GM18861 (cell line): ENCODE results near the gene TNNI3K.
A peak's percentile ranks its signal among the peaks of the same experiment; 100 is the strongest.
"Not testable (repeated sequence)": the region's sequence is repeated elsewhere in the genome, so short reads cannot be mapped to it uniquely, and the experiment has no call there.

Source experiments
- ATAC-seq: cut with Tn5 transposase; IDR thresholded peaks from one replicate; pipeline ENCODE4 v1.9.1; 2021; ENCODE audit not compliant: unreplicated experiment

TNNI3K gene, protein sequence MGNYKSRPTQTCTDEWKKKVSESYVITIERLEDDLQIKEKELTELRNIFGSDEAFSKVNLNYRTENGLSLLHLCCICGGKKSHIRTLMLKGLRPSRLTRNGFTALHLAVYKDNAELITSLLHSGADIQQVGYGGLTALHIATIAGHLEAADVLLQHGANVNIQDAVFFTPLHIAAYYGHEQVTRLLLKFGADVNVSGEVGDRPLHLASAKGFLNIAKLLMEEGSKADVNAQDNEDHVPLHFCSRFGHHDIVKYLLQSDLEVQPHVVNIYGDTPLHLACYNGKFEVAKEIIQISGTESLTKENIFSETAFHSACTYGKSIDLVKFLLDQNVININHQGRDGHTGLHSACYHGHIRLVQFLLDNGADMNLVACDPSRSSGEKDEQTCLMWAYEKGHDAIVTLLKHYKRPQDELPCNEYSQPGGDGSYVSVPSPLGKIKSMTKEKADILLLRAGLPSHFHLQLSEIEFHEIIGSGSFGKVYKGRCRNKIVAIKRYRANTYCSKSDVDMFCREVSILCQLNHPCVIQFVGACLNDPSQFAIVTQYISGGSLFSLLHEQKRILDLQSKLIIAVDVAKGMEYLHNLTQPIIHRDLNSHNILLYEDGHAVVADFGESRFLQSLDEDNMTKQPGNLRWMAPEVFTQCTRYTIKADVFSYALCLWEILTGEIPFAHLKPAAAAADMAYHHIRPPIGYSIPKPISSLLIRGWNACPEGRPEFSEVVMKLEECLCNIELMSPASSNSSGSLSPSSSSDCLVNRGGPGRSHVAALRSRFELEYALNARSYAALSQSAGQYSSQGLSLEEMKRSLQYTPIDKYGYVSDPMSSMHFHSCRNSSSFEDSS

DNA sequence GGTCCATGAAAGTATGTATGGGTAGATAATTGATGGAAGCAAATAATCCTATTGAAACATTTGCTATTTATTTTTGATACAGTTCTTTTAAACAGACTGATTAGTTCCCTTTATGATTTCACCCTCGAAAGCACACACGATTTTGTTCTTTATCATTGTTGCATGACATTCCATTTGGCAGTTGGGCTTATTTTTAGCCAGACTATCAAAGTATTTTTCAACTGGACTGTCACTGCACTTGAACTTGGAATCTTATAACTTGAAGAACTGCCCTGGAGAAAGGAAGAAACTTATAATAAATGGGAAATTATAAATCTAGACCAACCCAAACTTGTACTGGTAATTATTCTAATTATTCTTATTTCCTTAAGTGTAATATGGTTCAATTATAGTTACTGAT is at the start of gene TNNI3K:
Gene TNNI3K (plus strand): TSS at position 235 of the 400 bp plus-strand sequence. CDS start 65 bp downstream, at position 300.
- no peak for ATAC-seq

DNA sequence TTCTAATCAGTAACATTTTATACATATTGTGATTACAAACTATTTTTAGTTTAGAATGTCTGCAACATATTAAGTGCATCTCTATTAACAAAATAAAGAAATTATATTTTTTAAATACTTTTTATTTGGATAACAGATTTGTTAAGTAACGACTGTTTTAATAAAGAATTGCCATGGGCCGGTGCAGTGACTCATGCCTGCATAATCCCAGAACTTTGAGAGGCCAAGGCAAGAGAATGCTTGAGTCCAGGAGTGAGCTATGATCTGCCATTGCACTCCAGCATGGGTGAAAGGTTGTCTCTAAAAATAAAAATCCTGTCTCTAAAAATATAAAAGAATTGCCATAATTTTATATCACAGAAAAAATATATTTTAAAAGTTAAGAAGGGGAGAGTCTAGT is 41.3 kb upstream of the TNNI3K start:
- no peak for ATAC-seq

DNA sequence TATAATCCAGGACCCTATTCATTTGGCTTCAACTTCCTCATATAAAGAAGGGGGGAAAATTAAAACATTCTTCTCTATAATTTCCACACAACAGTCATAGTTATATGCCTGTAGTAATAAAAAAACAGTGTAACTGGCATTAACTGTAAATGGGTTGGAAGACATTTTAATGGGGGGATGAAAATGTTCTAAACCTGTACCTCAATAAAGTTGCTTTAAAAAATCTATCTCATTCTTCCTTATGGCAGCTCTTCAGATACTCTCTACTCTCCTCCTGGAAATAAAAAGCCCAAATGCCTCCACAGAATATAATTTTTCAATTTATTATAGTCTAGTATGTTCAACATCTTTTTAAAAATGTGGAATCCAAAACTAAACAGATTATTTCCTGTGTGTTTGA is 39.8 kb upstream of the TNNI3K start:
- ATAC-seq = no peak

DNA sequence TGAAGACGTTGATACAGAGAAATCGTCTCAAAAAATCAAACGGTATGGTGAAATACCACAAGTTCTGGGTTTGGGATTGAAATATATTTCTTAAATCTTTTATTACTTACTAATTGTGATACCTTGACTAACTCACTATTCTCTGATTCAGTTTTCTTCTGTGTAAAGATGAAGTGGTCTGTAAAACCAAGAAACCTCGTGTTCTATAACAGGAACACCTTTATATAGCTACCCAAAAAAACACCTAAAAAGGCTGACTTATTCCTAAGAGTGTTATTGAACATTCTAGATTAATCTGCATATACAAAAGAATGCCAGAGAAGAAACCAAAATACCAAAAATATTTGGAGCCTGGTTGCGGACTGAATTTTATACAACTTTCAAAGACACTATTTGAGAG is 37.9 kb upstream of the TNNI3K start:
- ATAC-seq = no peak

DNA sequence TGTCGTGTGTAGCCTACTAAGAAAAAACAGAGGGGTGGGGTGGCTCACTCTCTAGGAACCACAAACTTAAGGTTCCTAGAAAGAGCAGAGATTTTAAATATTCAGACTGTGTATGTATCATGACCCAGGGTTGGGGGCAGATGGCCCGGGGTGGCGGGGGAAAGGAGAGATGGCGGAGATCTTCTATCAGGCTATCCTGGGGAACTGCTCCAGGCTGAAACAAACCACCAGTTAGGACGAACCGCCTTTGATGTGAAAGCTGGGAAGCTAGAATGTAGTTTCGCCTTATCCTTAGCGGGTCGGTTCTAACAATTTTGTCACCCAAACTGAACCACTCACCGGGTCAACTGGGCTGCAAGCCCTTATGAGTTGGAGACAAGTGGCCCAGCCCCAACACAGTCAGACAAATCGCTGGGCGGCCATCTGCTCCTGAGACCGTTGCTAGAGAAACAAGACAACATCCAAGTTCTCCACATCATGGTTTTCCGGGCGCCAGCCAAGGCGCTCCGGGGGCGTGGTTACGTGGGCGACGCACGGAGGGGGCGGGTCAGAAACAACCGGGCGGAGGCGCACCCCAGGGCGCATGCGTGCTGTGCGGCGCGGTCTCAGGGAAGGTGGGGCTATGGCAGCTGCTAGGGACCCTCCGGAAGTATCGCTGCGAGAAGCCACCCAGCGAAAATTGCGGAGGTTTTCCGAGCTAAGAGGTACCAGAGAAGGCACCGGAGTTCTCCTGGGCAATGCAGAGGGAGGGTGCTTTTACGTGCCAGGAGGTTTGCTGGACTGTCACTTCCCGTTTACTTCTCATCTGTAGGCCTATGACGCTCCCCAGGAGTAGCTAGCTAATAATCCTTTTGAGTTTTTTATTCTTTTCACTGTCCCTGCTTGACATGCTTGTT is 37.3 kb upstream of the TNNI3K start, which contains the start of the genes FPGT and LRRIQ3:
Gene FPGT (plus strand): TSS at position 586 of the 896 bp plus-strand sequence. CDS start 37 bp downstream, at position 623.
Gene LRRIQ3 (minus strand): TSS at position 520 of the 896 bp plus-strand sequence. CDS start 14,492 bp downstream, outside the sequence.
- ATAC-seq = peak; percentile 93

DNA sequence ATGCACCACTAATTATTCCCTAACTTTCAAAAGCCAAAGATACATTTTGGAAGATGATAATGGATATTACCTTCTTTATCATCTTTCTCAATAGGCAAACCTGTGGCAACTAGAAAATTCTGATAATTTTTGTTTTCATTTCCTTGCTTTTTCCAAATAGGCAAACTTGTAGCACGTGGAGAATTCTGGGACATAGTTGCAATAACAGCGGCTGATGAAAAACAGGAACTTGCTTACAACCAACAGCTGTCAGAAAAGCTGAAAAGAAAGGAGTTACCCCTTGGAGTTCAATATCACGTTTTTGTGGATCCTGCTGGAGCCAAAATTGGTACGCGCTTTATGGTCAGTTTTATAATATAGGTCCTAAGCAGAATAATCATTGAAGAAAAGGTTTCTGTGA is 35.7 kb upstream of the TNNI3K start:
- no peak for ATAC-seq

DNA sequence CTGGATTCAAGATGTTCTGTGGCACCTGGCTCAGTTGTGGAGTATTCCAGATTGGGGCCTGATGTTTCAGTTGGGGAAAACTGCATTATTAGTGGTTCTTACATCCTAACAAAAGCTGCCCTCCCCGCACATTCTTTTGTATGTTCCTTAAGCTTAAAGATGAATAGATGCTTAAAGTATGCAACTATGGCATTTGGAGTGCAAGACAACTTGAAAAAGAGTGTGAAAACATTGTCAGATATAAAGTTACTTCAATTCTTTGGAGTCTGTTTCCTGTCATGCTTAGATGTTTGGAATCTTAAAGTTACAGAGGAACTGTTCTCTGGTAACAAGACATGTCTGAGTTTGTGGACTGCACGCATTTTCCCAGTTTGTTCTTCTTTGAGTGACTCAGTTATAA is 29.9 kb upstream of the TNNI3K start:
- no peak for ATAC-seq

DNA sequence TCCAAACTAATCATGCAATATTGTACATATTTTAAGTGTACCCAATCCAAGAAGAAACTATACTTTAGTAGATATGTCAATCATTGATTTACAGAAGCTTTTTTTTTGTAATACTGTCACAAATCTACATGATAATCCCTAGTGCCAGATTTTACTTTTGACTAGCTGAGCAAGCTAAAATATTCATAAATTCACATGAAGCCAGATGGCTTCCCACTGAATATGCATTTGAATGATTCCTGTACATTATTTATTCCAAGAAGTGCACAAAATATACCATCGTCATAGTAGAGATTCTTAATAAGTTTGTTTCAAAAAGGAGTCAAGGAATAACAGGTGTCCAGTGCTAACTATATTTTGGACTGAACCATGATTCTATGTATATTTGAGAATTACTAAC is 20.0 kb upstream of the TNNI3K start:
- ATAC-seq = no peak

DNA sequence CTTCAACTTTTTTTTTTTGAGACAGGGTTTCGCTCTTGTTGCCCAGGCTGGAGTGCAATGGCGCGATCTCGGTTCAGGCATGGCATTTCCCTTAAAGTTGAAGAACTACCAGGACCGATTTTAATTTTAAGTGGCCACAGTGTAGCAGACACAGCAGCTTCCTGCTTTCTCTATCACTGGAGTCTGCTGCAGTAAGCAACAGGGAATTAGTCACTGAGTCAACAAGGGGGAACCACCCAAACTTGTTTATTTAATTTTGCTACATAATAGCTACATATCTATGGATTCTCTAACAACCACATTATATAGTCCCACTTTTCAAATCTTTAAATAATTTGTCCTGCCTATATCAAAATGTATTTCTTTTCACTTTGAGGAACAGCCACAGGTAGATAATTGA is 12.5 kb upstream of the TNNI3K start:
- no peak for ATAC-seq

DNA sequence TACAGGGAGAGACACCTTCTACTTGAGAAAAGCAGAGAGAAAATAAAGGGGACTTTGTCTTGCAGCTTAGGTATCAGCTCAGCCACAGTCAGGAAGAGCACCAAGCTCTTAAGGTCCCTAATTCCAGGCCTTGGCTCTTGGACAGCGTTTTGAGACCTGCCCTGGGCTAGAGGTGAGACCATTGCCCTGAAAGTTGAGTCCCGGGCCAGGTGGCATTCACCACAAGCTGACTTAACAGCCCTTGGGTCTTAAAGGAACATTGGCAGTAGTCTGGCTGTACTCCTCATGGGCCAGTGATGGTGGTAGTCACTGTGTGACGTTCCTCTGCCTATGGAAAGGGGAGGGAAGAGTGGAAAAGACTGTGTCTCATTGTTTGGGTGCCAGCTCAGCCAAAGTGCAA is 11.7 kb upstream of the TNNI3K start:
- no peak for ATAC-seq

DNA sequence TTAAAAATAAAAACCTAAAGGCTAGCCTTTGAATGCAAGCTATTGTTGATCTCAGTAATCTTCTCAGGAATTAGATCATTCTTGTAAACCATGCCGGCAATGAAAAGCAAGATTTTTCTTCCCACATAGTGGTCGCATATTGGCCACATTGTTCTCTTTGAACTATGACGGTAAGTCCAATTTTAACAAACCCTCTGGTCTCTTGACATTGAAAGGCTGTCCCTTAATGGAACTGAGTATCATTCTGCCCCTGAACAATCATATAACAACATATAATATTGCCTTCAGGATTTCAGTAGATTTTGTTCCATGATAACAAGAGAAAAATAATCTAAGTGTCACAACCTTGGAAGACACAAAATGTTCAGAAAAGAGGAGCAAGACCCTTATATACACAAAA is 1.3 kb downstream of the TNNI3K start:
- no peak for ATAC-seq

DNA sequence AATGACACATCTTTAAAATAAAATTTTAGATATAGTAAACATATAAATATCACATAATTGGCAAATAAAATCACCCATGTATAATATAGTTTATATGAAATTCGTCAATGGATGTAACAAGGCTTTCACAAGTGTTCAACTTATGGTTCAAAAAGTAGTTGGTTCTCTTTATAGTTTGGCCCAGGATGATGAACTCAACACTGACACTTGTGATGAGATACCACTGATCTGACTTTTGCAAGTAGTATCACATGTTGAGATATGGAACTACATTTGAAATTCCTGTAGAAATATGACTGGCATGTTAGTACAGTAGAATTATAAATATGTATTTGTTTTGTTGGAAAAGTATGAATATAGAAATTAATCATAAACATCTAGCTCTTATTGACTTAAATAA is 1.8 kb downstream of the TNNI3K start:
- no peak for ATAC-seq

DNA sequence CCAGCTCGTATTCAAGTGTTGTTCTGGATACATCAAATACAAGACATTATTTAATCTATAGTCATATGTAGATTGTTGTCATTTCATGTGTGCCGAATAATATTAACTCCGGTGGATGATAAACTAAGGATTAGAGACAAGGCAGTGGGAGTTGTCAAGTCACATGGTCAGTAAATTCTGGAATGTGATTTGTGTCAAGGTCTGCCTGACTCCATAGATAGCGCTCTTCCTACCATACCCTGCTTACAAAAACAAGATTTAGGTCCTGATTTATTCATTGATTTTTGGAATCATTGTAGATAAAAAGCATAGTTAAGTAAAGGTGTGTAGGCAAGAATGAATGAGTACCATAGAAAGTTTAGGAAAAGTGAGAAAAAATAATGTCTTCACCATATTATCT is 2.6 kb downstream of the TNNI3K start:
- ATAC-seq = no peak

DNA sequence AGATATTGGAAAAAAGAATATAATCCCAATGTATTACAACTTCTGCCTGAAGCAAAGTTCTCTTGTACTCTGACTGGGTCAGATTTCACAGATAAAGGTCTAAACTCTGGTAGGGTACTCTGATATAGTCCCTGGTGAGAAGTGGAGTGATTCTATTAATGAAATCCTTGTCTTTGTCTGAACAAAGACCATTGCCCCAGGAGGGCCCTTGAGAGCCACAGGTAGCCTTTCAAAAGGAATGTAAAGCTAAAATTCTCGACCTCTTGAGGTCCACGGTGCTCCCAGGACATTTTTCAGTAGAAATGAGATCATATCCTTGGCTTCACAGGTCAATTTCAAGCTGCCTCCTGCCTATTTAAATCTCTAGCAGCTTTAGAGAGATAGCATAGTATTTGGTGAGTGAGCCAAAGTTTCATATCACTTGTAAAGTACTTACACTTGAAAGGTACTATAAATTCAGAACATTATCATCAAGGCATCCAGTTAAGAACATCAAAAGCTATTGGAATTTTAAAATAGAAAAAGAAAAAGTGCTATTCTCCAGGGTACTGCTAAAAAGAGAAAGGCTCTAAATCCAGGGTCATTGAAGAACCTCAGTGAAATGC is 10.1 kb downstream of the TNNI3K start:
- ATAC-seq = no peak

DNA sequence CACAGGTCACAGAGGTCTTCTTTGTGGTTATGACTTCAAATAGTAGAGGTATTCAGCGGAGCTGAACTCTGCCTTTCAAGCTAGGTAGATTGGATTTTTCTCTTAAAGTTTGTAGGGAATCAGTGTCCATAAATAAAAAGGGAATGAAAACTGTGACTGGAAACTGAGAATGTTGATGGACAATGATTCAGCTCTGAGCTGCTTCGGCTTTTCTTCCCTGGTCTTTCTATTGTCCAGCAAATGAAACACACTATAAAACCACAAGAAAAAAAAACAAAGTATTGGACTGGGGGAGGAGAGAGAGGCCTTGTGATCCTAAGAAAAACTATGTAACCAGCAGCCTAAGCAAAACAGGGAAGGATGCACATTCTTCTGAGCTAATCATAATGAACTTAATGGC is 11.1 kb downstream of the TNNI3K start:
- ATAC-seq = no peak

DNA sequence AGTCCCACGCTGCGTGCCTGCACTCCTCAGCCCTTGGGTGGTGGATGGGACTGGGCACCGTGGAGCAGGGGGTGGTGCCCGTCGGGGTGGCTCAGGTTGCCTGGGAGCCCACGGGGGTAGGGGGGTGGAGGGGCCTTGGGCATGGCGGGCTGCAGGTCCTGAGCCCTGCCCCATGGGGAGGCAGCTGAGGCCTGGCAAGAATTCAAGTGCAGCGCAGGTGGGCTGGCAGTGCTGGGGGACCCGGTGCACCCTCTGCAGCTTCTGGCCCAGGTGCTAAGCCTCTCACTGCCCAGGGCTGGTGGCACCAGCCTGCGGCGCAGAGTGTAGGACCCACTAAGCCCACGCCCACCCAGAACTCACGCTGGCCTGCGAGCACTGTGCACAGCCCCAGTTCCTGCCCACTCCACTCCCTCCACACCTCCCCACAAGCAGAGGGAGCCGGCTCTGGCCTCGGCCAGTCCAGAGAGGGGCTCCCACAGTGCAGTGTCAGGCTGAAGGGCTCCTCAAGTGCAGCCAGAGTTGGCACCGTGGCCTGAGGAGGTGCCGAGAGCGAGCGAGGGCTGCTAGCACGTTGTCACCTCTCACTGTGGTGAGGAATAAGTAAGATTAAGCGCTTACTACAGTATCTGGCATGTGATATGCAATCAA is 12.8 kb downstream of the TNNI3K start:
- no peak for ATAC-seq

DNA sequence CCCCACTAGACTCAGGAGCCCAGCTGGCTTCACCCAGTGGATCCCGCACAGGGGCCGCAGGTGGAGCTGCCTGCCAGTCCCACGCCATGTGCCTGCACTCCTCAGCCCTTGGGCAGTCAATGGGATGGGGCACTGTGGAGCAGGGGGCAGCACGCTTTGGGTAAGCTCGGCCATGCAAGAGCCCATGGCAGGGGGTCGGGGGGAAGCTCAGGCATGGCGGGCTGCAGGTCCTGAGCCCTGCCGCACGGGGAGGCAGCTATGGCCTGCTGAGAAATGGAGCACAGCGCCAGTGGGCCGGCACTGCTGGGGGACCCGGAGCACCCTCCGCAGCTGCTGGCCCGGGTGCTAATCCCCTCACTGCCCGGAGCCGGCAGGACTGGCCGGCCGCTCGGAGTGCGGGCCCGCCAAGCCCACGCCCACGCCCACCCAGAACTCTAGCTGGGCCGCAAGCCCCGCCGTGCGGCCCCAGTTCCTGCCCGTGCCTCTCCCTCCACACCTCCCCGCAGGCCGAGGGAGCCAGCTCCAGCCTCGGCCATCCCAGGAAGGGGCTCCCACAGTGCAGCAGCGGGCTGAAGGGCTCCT is 18.1 kb downstream of the TNNI3K start:
- not testable (repeated sequence) for ATAC-seq

DNA sequence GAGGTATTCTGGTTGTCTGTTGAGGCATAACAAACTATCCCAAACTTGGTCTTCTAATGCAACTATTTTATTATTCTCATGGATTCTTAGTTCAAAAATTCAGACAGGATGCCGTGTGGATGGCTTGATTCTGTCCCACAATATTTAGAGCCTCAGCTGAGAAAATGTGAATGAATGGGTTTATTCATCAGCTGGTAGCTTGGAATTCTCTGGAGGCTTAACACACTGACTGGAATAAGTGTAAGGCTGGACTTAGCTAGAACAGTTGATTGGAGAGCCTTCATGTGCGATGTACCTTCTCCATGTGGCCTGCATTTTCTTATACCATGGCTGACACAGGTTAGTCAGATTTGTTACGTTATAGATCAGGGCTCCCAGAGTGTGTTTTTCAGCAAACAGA is 30.8 kb downstream of the TNNI3K start:
- no peak for ATAC-seq

DNA sequence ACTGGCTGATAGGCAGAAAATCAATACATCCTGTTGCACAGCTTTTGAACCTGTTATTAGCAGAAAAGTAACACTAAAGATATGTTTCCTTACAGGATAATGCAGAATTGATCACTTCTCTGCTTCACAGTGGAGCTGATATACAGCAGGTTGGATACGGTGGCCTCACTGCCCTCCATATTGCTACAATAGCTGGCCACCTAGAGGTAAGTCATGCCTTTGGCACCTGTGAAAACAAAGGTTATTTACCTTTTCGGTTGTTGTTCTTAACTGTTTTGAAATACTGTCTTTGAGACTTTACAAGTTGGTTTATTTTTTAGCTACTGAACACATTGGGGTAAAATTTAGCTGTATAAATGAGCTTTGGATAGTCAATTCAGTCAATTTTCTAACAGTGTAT is 36.3 kb downstream of the TNNI3K start:
- ATAC-seq = no peak
